Measurements from ENCODE around the gene OR2T11. TPM values are rescaled to one million over a fixed set of nuclear protein-coding genes. Genes with fewer than 3 reads are reported as not detected.
"Not testable (repeated sequence)": the region's sequence is repeated elsewhere in the genome, so short reads cannot be mapped to it uniquely, and the experiment has no call there.

OR2T11 gene
- not detected for total RNA-seq

- not testable (repeated sequence) for H3K27ac Mint-ChIP-seq; DNase-seq; H3K4me1 Mint-ChIP-seq (ENCODE audit: low read depth); H3K4me3 Mint-ChIP-seq; H3K9me3 Mint-ChIP-seq; ATAC-seq (replicated peaks in 1 of 2); H3K36me3 Mint-ChIP-seq (ENCODE audit: insufficient read depth in 2 of 2); H3K27me3 Mint-ChIP-seq (ENCODE audit: low read depth)
Observed at GRCh38 chr1:248634991-248635390, at the start of gene OR2T11. TSS of gene OR2T11 (minus strand) at chr1:248635091. CDS start at chr1:248627128, 7,963 bp downstream.

GRCh38 chr1:248681651-248682050 lies 46.8 kb upstream of the OR2T11 start:
- H3K4me1 Mint-ChIP-seq (ENCODE audit: low read depth): peaks cover 7% of the 10 kb centered on the region
- no peaks in the 10 kb centered on the region for H3K27me3 Mint-ChIP-seq (ENCODE audit: low read depth)
- no peak overlapping the region for H3K27ac Mint-ChIP-seq
- H3K4me3 Mint-ChIP-seq: no peak overlapping the region
- ATAC-seq (replicated peaks in 1 of 2) (no peak), DNase-seq (no peak)
- no peaks in the 10 kb centered on the region for H3K9me3 Mint-ChIP-seq
- H3K36me3 Mint-ChIP-seq (ENCODE audit: insufficient read depth in 2 of 2): peaks cover 0 to 1% of the 10 kb centered on the region in 2 donors

- ATAC-seq (replicated peaks in 1 of 2): no peak
- no peaks in the 10 kb centered on the region for H3K27me3 Mint-ChIP-seq (ENCODE audit: low read depth)
Observed at GRCh38 chr1:248670003-248670402, 35.1 kb upstream of the OR2T11 start.

GRCh38 chr1:248663453-248664328 lies 28.8 kb upstream of the OR2T11 start:
- H3K4me3 Mint-ChIP-seq; H3K27me3 Mint-ChIP-seq (ENCODE audit: low read depth); ATAC-seq (replicated peaks in 1 of 2); H3K27ac Mint-ChIP-seq; H3K36me3 Mint-ChIP-seq (ENCODE audit: insufficient read depth in 2 of 2); H3K4me1 Mint-ChIP-seq (ENCODE audit: low read depth); H3K9me3 Mint-ChIP-seq; DNase-seq: not testable (repeated sequence)

More at GRCh38 chr1:248670003-248670402, 35.1 kb upstream of the OR2T11 start:
- Mint-ChIP-seq H3K4me3 (no peak overlapping the region), H3K4me1 (ENCODE audit: low read depth) (no peaks in the 10 kb centered on the region), H3K9me3 (peaks cover 2 to 3% of the 10 kb centered on the region in 2 donors), H3K27ac (no peak overlapping the region), H3K36me3 (ENCODE audit: insufficient read depth in 2 of 2) (peaks cover 0 to 3% of the 10 kb centered on the region in 2 donors)
- no peak for DNase-seq

- not testable (repeated sequence) for H3K4me1 Mint-ChIP-seq (ENCODE audit: low read depth); H3K4me3 Mint-ChIP-seq; H3K27me3 Mint-ChIP-seq (ENCODE audit: low read depth); ATAC-seq (replicated peaks in 1 of 2); H3K36me3 Mint-ChIP-seq (ENCODE audit: insufficient read depth in 2 of 2); DNase-seq; H3K9me3 Mint-ChIP-seq; H3K27ac Mint-ChIP-seq
Observed at GRCh38 chr1:248656797-248657196, 21.9 kb upstream of the OR2T11 start.

GRCh38 chr1:248655354-248655753 lies 20.5 kb upstream of the OR2T11 start, which contains the start of gene OR2T27:
TSS of gene OR2T27 (minus strand) at chr1:248655528. CDS start at chr1:248650884, 4,644 bp downstream.
- not testable (repeated sequence) for H3K9me3 Mint-ChIP-seq; H3K27ac Mint-ChIP-seq; H3K36me3 Mint-ChIP-seq (ENCODE audit: insufficient read depth in 2 of 2); H3K27me3 Mint-ChIP-seq (ENCODE audit: low read depth); H3K4me3 Mint-ChIP-seq; DNase-seq; H3K4me1 Mint-ChIP-seq (ENCODE audit: low read depth); ATAC-seq (replicated peaks in 1 of 2)

GRCh38 chr1:248648770-248649536 lies 14.1 kb upstream of the OR2T11 start:
- H3K27me3 Mint-ChIP-seq (ENCODE audit: low read depth); H3K27ac Mint-ChIP-seq; H3K4me3 Mint-ChIP-seq; H3K4me1 Mint-ChIP-seq (ENCODE audit: low read depth); H3K36me3 Mint-ChIP-seq (ENCODE audit: insufficient read depth in 2 of 2); H3K9me3 Mint-ChIP-seq; DNase-seq: not testable (repeated sequence)
- ATAC-seq (replicated peaks in 1 of 2): peak; percentile 44 to 56

GRCh38 chr1:248645178-248645577 lies 10.3 kb upstream of the OR2T11 start, which contains the start of gene OR2T35:
TSS of gene OR2T35 (minus strand) at chr1:248645278. CDS start at chr1:248639258, 6,020 bp downstream.
- not testable (repeated sequence) for H3K4me3 Mint-ChIP-seq; DNase-seq; H3K9me3 Mint-ChIP-seq; H3K27me3 Mint-ChIP-seq (ENCODE audit: low read depth); ATAC-seq (replicated peaks in 1 of 2); H3K4me1 Mint-ChIP-seq (ENCODE audit: low read depth); H3K27ac Mint-ChIP-seq; H3K36me3 Mint-ChIP-seq (ENCODE audit: insufficient read depth in 2 of 2)

- H3K4me3 Mint-ChIP-seq; H3K4me1 Mint-ChIP-seq (ENCODE audit: low read depth); H3K27ac Mint-ChIP-seq; H3K9me3 Mint-ChIP-seq; H3K27me3 Mint-ChIP-seq (ENCODE audit: low read depth); H3K36me3 Mint-ChIP-seq (ENCODE audit: insufficient read depth in 2 of 2); DNase-seq: not testable (repeated sequence)
- peak in 1 of 2 donors; percentile 33 for ATAC-seq (replicated peaks in 1 of 2)
Observed at GRCh38 chr1:248642971-248643651, 8.2 kb upstream of the OR2T11 start.

- not testable (repeated sequence) for H3K4me1 Mint-ChIP-seq (ENCODE audit: low read depth); H3K36me3 Mint-ChIP-seq (ENCODE audit: insufficient read depth in 2 of 2); DNase-seq; H3K27ac Mint-ChIP-seq; H3K27me3 Mint-ChIP-seq (ENCODE audit: low read depth); ATAC-seq (replicated peaks in 1 of 2); H3K4me3 Mint-ChIP-seq; H3K9me3 Mint-ChIP-seq
Observed at GRCh38 chr1:248641583-248641982, 6.7 kb upstream of the OR2T11 start.

- not testable (repeated sequence) for DNase-seq; H3K4me3 Mint-ChIP-seq; H3K9me3 Mint-ChIP-seq; H3K27ac Mint-ChIP-seq; H3K36me3 Mint-ChIP-seq (ENCODE audit: insufficient read depth in 2 of 2); H3K27me3 Mint-ChIP-seq (ENCODE audit: low read depth); H3K4me1 Mint-ChIP-seq (ENCODE audit: low read depth); ATAC-seq (replicated peaks in 1 of 2)
Observed at GRCh38 chr1:248640906-248641305, 6.0 kb upstream of the OR2T11 start.

- not testable (repeated sequence) for H3K4me1 Mint-ChIP-seq (ENCODE audit: low read depth); H3K9me3 Mint-ChIP-seq
Observed at GRCh38 chr1:248639652-248640051, 4.8 kb upstream of the OR2T11 start.

GRCh38 chr1:248636612-248637011 lies 1.7 kb upstream of the OR2T11 start:
- H3K36me3 Mint-ChIP-seq (ENCODE audit: insufficient read depth in 2 of 2); ATAC-seq (replicated peaks in 1 of 2); H3K9me3 Mint-ChIP-seq; DNase-seq; H3K27me3 Mint-ChIP-seq (ENCODE audit: low read depth); H3K4me1 Mint-ChIP-seq (ENCODE audit: low read depth); H3K27ac Mint-ChIP-seq; H3K4me3 Mint-ChIP-seq: not testable (repeated sequence)

More at GRCh38 chr1:248639652-248640051, 4.8 kb upstream of the OR2T11 start:
- ATAC-seq (replicated peaks in 1 of 2): peak; percentile 39 to 47
- not testable (repeated sequence) for H3K36me3 Mint-ChIP-seq (ENCODE audit: insufficient read depth in 2 of 2); H3K27me3 Mint-ChIP-seq (ENCODE audit: low read depth); H3K4me3 Mint-ChIP-seq; H3K27ac Mint-ChIP-seq; DNase-seq

All from activated T-cell treated with anti-CD3 and anti-CD28 coated beads, Interleukin-2, amount 50 U/mL, for 72 hours (primary cell).